SW480 (cell line): Measurements from ENCODE around the gene RFX1.
"Not testable (repeated sequence)": the region's sequence is repeated elsewhere in the genome, so short reads cannot be mapped to it uniquely, and the experiment has no call there.

Experiments used
- DNase-seq: peaks from one replicate; pipeline ENCODE4 v3.0.0-alpha.2; 2016; ENCODE audit warnings: low spot score

RFX1 gene

DNA sequence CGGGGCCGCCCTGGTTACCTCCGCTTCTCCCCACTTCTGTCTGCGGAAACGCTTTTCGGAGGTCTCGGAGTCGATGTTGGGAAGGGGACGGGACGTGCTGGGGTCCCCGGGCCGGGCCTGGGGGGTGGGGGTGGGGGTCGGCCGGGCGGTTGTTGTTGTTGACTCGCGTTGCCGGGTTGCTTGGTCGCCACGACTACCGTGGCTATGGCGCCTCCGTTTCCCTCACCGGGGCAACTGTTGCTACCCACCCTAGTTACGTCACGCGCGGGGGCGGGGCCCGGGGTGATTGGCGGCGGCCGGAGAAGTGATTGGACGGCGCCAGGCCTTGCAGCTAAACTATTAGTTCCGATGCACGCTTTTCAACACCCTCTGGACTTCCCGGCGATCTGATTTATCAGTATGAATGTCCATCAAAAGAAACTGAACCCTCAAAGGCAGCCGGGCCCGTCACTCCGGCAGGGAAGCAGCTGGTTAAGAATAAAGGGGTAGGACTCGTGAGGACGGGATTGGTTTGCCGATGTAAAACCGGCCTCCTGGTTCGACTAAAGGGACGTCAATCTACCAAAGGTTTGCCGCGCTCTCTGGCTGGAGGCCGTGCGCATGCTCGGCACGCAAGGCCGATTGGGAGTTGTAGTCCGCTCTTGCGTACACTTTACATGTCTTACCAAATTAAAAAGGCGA is at the start of gene RFX1:
RFX1 (minus strand) TSS at position 236 of the 681 bp plus-strand sequence. CDS start 12,477 bp downstream, outside the sequence.
- DNase-seq, result peak; percentile 100

DNA sequence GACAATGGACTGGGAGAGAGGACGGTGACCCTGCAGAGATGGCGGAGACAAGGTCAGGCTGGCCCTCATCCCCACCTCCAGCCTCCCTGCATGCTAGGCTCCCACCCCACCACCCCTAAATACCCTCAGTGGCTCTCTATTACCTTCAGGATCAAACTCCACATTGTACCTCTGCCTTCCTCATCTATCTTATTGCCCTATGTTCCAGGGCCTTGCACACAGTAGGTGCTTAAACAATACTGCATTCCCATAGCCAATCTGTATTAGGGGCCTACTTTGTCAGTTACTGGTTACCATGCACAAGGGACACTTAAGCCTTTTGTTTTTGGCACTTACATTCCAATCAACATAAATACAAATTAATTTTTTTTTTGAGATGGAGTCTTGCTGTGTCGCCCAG is 49.3 kb upstream of the RFX1 start:
- no peak for DNase-seq

DNA sequence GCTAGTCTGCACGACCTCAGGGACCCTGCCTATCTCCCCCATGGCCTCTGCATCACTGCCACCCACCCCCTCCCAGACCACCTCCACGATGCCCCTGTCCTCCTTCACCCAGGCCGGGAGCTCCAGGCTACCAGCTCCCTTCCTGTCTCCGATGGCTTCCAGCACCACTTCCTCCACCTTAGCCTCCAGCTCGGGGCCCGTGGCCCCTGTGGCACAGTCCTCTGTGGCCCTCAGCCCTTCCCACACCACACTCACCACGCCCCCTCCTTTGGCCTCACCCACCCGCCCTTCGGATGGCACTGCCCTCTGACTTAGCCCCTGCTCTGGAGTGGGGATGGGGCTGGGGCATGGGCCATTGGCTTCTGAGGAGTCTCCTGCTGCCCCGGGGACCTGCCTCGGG is 48.6 kb upstream of the RFX1 start:
- no peak for DNase-seq

DNA sequence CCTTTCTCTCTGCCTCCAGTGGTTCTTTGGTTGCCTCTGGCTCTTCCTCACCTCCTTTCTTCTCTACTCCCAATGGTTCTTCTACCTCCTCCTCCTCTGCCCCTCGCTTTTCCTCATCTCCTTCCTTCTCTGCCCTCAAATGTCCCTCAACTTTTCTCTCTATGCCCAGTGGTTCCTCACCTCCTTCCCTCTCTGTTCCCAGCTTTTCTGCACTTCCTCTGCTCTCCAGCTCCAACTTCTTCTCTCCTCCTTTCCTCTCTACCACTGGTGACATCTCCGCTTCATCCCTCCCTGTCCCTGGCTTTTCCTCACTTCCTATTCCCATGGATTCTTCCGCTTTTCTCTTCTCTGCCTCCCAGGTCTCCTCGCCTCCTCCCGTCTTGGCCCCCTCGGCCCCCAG is 48.0 kb upstream of the RFX1 start:
- DNase-seq, result no peak

DNA sequence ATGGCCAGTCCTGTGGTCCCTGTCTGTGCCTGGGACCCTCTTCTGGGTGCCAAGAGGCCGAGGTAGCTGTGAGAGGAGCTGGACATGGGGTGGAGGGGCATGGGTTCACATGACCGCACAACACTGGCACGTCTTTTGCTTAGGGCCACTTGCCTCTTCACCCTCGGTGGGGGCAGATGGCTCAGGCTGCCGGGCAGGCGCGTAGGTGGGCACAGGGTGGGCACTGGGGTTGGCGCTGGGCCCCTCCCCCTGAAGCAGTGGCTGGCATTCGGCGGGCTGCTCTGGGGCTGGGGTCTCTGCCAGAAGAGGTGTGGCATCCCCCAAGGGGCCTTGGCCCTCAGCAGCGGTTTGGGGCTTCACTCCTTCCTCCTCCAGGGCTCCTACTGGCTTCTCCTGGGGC is 47.4 kb upstream of the RFX1 start:
- DNase-seq, result no peak

DNA sequence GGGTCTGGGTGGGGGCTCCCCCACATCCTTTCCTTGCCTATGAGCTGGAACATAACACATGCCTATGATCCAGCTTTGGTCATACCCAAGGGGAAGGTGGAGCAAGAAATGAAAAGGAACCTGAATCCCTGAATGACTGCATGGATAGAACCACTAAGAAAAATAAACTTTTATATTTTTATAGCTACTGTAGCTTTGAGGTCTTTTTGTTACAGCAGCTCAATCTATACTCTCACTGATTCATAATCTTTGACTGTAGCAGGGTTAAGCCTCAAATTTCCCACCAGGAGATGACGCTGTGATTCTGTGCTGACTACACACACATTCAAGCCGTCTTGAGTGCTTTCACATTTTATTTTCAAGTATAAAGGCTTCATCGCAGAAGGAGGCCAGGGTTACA is 46.9 kb upstream of the RFX1 start:
- DNase-seq, result no peak

DNA sequence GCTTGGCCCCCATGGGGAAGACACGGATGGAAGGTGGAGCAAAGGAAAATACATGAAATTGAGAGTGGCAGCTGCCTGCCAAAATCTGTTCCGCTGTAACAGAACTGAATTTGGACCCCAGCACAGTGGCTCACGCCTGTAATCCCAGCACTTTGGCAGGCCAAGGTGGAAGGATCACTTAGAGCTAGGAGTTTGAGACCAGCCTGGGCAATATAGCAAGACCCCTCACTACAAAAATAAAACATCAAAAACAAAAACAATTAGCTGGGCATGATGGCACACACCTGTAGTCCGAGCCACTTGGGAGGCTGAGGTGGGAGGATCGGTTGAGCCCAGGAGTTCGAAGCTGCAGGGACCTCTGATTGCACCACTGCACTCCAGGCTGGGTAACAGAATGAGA is 46.4 kb upstream of the RFX1 start:
- no peak for DNase-seq

DNA sequence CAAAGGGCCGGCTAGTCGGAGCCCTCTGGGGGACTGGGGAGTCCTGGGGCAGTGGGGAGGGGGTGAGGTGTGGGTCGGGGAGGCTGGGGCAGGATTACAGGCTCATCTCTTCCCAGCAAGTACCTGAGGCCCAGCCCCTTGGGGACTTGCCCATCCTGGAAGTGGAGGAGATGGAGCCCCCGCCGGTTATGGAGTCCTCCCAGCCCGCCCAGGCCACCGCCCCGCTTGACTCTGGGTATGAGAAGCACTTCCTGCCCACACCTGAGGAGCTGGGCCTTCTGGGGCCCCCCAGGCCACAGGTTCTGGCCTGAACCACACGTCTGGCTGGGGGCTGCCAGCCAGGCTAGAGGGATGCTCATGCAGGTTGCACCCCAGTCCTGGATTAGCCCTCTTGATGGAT is 45.9 kb upstream of the RFX1 start:
- no peak for DNase-seq

DNA sequence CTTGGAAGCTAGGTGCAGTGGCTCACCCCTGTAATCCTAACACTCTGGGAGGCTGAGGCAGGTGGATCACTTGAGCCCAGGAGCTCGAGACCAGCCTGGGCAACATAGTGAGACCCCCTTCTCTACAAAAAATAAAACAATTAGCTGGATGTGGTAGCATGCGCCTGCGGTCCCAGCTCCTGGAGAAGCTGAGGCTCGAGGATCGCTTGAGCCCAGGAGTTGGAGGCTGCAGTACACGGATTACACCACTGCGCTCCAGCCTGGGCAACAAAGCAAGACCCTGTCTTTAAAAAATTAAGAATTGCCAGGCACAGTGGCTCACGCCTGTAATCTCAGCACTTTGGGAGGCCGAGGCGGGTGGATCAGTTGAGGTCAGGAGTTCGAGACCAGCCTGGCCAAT is 44.8 kb upstream of the RFX1 start:
- DNase-seq, result not testable (repeated sequence)

DNA sequence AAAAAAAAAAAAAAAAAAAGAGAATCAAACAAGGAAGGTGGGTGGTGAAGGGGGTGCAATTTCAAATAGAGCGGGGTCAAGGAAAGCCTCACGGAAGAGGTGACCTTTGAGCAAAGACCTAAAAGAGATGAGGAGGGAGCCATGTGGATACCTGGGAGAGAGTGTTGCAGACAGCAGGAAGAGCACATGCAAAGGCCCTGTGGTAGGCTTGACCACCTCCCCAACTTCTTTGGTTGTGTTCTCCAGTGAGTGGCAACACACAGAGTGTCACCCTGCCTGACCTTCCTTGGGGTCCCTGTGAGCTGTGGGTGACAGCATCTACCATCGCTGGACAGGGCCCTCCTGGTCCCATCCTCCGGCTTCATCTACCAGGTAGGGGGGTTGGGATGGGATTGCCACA is 44.4 kb upstream of the RFX1 start:
- DNase-seq, result no peak

DNA sequence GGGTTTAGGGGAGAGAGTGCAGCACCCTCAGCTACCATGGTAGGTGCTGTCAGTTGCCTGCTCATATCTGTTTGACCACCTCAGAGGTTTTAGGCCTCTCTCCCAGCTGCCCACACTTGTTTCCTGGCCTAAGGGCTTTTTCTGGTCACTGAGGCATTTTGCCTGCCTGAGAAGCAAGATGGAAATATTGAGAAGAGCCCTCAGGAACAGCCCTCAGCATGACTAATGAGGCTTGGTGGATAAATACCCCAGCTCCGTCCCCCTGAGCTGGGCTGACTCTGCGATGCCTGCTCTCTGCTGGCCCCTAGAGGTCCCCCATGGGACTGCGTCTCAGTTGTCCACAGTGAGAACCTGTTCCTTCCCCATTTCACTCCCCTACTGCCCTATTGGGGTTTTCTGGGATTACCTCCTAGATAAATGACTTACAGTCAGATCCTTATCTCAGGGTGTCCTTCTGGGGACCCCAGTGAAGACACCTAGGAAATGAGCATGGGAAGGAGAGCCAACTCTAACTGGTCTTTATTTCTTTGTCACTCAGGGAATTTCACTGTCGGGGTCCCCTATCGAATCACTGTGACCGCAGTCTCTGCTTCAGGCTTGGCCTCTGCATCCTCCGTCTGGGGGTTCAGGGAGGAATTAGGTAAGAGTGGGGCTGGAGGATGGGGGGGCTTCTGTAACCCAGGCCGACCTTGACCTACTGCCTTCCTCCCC is 42.5 kb upstream of the RFX1 start:
- no peak for DNase-seq

DNA sequence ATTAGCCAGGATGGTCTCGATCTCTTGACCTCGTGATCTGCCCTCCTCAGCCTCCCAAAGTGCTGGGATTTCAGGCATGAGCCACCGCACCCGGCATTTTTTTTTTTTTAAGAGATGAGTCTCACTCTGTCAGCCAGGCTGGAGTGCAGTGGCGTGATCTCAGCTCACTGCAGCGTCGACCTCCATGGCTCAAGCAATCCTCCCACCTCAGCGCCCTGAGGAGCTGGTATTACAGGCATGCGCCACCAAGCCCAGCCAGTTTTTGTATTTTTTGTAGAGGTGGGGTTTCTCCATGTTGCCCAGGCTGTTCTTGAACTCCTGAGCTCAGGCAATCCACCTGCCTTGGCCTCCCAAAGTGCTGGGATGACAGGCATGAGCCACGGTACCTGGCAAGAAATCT is 41.7 kb upstream of the RFX1 start:
- DNase-seq, result not testable (repeated sequence)

DNA sequence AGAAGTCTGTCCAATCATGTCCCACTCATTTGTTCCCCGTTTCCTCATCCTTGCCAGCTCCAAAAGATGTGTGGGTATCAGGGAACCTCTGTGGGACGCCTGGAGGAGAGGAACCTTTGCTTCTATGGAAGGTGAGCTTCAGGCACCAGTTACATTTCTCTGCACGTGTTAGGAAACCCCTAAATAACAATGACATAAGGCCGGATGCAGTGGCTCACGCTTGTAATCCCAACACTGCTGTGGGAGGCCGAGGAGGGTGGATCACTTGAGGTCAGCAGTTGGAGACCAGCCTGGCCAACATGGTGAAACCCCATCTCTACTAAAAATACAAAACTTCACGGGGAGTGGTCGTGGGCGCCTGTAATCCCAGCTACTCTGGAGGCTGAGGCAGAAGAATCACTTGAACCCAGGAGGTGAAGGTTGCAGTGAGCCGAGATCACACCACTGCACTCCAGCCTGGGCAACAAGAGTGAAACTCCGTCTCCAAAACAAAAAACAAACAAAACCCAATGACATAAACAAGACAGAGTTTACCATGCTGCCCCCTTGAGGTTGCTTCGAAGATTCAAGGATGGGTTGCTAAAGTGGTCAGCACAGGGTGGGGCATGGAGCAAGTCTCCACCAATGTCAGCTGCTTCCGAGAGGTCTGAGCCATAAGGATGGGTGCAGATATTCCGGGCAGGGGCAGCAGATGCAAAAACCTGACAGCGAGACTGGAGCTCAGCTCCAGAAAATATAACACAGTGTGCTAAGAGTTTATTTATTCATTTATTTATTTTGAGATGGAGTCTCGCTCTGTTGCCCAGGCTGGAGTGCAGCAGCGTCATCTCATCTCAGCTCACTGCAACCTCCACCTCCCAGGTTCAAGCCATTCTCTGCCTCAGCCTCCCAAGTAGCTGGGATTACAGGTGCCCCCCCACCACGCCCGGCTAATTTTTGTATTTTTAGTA is 36.8 kb upstream of the RFX1 start:
- DNase-seq, result peak; percentile 71

DNA sequence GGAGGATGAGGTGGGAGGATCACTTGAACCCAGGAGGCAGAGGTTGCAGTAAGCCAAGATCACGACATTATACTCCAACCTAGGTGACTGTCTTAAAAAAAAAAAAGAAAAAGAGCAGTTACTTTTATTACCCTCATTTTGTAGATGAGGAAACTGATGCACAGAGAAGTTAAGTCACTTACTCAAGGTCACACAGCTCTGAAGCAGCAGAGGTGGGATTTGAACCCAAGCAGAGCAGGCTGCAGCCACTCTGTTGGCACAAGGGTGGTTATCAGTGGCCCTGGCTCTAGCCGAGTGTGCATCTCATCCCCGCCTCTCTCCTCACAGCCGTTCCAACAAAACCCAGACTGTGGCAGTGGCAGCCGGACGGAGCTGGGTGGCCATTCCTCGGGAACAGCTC is 33.1 kb upstream of the RFX1 start:
- no peak for DNase-seq

DNA sequence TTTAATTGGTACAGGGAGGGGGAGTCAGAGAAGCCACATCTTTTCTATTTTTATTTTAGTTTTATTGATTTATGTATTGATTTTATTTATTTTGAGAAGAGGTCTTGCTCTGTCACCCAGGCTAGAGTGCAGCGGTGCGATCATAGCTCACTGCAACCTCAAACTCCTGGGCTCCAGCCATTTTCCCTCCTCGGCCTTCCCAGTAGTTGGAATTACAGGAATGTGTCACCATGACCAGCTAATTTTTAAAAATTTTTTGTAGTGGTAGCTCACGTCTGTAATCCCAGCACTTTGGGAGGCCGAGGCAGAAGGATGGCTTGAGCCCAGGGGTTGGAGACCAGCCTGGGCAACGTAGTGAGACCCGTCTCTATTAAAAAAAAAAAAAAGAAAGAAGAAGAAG is 29.6 kb upstream of the RFX1 start:
- DNase-seq, result no peak

DNA sequence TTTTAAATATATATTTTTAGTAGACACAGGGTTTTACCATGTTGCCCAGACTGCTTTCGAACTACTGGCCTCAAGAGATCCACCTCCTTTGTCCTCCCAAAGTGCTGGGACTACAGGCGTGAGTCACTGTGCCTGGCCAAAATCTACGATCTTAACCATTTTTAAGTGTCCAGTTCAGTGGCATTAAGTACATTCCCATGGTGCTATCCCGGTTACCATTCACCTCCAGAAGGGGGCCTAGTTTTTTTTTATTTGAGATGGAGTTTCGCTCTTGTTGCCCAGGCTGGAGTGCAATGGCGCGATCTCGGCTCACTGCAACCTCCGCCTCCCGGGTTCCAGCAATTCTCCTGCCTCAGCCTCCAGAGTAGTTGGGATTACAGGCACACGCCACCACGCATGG is 29.0 kb upstream of the RFX1 start:
- not testable (repeated sequence) for DNase-seq

DNA sequence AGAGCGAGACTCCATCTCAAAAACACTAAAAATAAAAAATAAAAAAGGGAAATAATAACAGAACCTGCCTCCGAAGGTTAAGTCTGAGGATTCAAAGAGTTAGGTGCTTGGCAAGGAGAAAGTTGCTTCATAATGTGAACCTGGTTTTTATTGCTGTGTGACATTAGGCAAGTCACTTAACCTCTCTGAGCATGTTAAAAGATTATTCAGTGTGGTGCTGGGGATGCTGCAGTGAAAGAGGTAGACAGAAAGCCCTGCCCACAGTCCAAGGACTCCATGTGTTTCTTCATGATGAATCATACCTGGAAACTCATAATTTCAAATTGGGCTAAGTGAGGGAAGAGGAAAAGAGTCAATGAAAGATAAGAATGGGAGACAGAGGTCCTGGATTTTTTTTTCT is 27.8 kb upstream of the RFX1 start:
- DNase-seq, result no peak

DNA sequence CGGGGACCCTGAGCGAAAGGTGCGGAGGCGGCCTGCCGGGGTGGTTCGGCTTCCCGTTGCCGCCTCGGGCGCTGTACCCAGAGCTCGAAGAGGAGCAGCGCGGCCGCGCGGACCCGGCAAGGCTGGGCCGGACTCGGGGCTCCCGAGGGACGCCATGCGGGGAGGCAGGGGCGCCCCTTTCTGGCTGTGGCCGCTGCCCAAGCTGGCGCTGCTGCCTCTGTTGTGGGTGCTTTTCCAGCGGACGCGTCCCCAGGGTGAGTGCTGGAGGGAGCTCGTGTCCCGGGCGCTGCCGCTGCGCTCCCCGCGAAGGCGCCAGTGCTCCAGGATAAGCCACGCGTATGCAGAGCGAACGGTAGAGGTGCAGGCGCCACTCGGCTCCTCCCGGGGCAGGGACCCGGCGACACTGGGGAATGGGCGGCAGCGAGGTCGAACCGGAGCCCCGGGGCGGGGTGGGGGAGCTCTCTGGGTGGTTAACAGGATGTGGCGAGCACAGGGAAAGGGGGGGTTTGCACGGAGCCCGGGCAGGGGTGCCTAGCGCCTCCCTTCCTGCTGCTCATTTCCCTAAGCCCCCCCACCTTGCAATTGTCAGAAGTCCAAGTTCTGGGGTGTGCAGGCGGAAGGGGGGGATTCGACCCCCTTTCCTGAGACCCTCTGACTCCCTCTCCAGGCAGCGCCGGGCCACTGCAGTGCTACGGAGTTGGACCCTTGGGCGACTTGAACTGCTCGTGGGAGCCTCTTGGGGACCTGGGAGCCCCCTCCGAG is 25.8 kb upstream of the RFX1 start, which contains the start of gene IL27RA:
IL27RA (plus strand) TSS at position 44 of the 762 bp plus-strand sequence; CDS start at position 155, 111 bp downstream.
- DNase-seq, result peak; percentile 61

DNA sequence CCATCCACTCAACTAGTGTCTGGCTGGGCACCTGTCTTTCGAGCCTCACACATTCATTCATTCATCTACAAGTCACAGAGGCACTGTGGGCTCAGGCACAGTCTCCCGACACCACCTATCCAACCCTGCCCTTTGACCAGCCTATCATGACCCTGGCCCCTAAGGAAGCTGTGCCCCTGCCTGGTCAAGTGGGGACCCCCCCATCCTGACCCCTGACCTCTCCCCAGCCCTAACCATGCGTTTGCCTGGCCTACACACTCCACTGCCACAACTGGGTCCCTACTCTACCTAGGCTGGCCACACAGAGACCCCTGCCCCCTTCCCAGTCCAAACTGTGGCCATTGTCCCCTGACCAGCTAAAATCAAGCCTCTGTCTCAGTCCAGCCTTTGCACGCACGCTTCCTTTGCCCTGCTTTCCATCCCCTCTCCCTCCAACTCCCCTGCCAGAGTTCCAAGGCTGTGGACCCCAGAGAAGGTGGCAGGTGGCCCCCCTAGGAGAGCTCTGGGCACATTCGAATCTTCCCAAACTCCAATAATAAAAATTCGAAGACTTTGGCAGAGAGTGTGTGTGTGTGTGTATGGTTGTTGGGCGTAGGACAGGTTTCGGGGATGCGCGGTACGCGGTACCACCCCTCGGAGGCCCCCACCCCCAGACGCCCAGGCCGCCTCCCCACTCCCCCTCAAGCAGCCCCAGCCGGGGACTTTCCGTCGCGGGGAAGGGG is 25.0 kb upstream of the RFX1 start:
- no peak for DNase-seq

DNA sequence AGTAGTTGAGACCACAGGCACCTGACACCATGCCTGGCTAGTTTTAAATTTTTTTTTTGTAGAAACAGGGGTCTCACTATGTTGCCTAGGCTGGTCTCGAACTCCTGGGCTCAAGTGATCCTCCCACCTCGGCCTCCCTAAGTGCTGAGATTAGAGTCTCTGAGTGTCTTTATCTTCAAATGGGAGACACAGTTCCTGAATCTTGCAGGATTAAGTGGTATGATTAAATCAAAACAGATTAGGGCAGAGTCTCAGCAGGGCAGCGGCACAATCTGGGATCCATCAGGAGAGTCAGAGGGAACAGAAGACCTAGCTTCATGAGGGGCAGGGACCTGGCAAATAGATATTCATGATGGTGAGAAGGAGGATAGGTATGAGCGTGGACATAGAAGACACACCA is 22.8 kb upstream of the RFX1 start:
- no peak for DNase-seq

DNA sequence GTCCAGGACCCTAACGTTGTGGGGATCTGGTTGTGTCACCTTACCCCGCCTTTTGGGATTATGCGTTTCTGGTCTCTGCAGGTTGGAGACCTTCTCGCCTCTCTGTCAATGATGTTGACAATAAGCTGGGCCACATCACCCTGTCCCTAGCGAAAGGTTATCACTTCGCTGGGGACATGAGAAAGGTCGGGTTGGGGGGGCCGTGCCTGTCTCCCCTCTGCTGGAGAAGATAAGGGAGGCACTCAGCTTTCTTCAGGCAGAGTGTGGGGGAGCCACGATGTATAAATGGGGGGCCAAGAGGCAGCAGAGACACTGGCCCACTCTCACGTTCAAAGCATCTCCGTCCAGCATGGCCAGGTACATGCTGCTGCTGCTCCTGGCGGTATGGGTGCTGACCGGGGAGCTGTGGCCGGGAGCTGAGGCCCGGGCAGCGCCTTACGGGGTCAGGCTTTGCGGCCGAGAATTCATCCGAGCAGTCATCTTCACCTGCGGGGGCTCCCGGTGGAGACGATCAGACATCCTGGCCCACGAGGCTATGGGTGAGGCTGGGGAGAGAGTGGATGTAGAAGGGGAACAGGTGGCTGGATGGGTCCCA is 21.8 kb upstream of the RFX1 start, which contains the start of gene RLN3:
RLN3 (plus strand) TSS at position 293 of the 595 bp plus-strand sequence; CDS start at position 350, 57 bp downstream.
- no peak for DNase-seq
